Prostate gland (tissue), 2 donors: ENCODE measurements around the gene USP13.

ENCODE experiments used
- CTCF ChIP-seq, 4 experiments: fragments of 200-600 bp in 2 of 4; fragments of 450-650 bp in 2 of 4; sonication (generic) in 2 of 4; IDR thresholded peaks; 1 replicate in 3 of 4; 2 replicates in 1 of 4; pipeline ENCODE4 v1.5.1; 2016 to 2019; ENCODE audit warnings: antibody characterized with exemption in 4 of 4, mild to moderate bottlenecking in 2 of 4, moderate library complexity in 2 of 4
- POLR2A ChIP-seq: fragments of 450-650 bp; IDR thresholded peaks from one replicate; pipeline ENCODE4 v1.6.1; 2016; ENCODE audit warnings: antibody characterized with exemption, mild to moderate bottlenecking

GRCh38 chr3:179642871-179643270 lies 10.0 kb upstream of the USP13 start:
- TF ChIP-seq CTCF (IDR thresholded peaks at IDR 0.05) (no peak), POLR2A (no peak)
